ENCODE results near the gene AP1M1.
"Not testable (repeated sequence)": the region's sequence is repeated elsewhere in the genome, so short reads cannot be mapped to it uniquely, and the experiment has no call there.

The AP1M1 gene

GRCh38 chr19:16265890-16266585 lies 68.3 kb downstream of the AP1M1 start:
- no peak for DNase-seq

GRCh38 chr19:16266586-16266942 lies 68.9 kb downstream of the AP1M1 start:
- no peak for DNase-seq

- DNase-seq: no peak
Measured at GRCh38 chr19:16268676-16269319, 71.1 kb downstream of the AP1M1 start.

- DNase-seq: no peak
Measured at GRCh38 chr19:16272945-16273344, 75.2 kb downstream of the AP1M1 start.

- DNase-seq: no peak
Measured at GRCh38 chr19:16274447-16274846, 76.7 kb downstream of the AP1M1 start.

- DNase-seq: no peak
Measured at GRCh38 chr19:16280306-16280705, 82.6 kb downstream of the AP1M1 start.

GRCh38 chr19:16281743-16282142 lies 84.0 kb downstream of the AP1M1 start:
- no peak for DNase-seq

- no peak for DNase-seq
Measured at GRCh38 chr19:16283210-16284061, 85.7 kb downstream of the AP1M1 start.

- no peak for DNase-seq
Measured at GRCh38 chr19:16284505-16284904, 86.8 kb downstream of the AP1M1 start.

- not testable (repeated sequence) for DNase-seq
Measured at GRCh38 chr19:16285079-16285478, 87.4 kb downstream of the AP1M1 start.

- no peak for DNase-seq
Measured at GRCh38 chr19:16285769-16286498, 88.2 kb downstream of the AP1M1 start.

- no peak for DNase-seq
Measured at GRCh38 chr19:16288544-16288943, 90.8 kb downstream of the AP1M1 start.

GRCh38 chr19:16289594-16289993 lies 91.9 kb downstream of the AP1M1 start:
- DNase-seq: no peak

GRCh38 chr19:16290692-16291091 lies 93.0 kb downstream of the AP1M1 start:
- DNase-seq: no peak

GRCh38 chr19:16293118-16294091 lies 95.7 kb downstream of the AP1M1 start:
- no peak for DNase-seq

GRCh38 chr19:16295057-16295456 lies 97.3 kb downstream of the AP1M1 start:
- DNase-seq: no peak

Data from NCI-H1694 treated with DMSO at 0.1 percent for 48 hours (cell line).